ENCODE data around the gene MFAP3. TPM values are rescaled to one million over a fixed set of nuclear protein-coding genes. Genes with fewer than 3 reads are reported as not detected.
"Not testable (repeated sequence)": the region's sequence is repeated elsewhere in the genome, so short reads cannot be mapped to it uniquely, and the experiment has no call there.

The MFAP3 gene
- polyA plus RNA-seq, 10 donors: 21.5 to 32.7 (median 27.7) TPM

- no peak for DNase-seq
These were observed 8.6 kb downstream of the MFAP3 start for GRCh38 chr5:154047324-154047723.

DNA sequence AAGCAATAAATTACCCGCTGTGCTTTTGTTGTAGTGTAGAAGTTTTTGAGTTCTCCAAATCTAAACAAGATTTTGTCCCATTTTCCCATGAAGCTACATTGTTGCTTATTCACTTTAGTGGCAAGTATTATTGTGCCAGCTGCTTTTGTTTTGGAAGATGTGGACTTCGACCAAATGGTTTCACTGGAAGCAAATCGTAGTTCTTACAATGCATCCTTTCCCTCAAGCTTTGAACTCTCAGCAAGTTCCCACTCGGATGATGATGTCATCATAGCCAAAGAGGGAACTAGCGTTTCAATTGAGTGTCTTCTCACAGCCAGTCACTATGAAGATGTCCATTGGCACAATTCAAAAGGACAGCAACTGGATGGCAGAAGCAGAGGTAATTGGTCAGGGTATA is 10.9 kb downstream of the MFAP3 start:
- DNase-seq: no peak

DNA sequence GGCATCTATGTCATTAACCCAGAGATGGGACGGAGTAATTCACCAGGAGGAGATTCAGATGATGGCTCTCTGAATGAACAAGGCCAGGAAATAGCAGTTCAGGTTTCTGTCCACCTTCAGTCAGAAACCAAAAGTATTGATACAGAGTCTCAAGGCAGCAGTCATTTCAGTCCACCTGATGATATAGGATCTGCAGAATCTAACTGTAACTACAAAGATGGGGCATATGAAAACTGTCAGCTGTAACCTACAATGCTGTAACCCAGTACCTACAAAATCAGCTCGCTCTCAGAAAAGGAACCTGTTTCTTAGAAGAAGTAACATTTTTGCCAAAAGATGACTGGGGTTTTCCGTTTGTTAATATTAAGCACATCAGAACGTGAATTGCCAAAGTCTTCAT is 14.7 kb downstream of the MFAP3 start:
- no peak for DNase-seq

DNA sequence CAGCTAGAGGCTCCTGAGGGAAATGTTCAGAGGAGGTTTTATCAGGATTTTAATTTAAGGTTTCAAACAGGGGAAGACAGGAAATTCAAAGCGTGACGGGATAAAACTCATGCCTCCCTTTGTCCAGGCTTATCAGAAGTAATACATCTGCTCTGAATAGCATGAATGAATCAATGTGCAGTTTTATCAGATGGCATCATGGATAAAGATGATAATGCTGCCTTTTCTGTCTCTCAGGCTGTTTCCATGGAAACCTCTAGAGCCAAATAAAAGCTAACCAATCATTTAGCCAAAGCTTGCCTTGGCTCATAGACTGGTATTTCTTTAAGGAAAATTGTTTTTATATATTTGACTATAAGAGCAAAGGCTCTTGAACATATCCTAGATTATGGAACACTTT is 16.4 kb downstream of the MFAP3 start:
- DNase-seq: no peak

- DNase-seq: no peak
These were observed 19.6 kb downstream of the MFAP3 start for GRCh38 chr5:154058055-154059038.

DNA sequence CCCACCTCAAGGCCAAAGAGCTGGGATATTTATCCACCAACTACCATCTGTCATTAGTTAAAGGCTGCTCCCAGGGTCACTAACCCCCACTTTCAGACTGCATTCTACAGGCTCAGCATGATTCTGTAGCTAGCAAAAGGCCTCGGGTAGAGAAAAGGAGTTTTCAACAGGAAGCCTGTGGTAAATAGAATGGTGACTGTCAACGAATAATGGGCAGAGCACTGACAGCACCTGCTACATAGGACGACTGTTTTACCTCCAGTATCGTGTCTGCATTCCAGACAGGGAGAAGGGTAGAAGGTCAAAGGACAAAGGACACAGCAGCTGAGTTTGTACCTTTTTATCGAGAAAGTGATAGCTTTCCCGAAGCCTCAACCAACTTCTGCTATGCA is 20.3 kb downstream of the MFAP3 start:
- DNase-seq: no peak

GRCh38 chr5:154059583-154059982 is 20.8 kb downstream of the MFAP3 start:
- DNase-seq: no peak

GRCh38 chr5:154060606-154061005 is 21.8 kb downstream of the MFAP3 start:
- DNase-seq: no peak

GRCh38 chr5:154063372-154063771 is 24.6 kb downstream of the MFAP3 start:
- no peak for DNase-seq

DNA sequence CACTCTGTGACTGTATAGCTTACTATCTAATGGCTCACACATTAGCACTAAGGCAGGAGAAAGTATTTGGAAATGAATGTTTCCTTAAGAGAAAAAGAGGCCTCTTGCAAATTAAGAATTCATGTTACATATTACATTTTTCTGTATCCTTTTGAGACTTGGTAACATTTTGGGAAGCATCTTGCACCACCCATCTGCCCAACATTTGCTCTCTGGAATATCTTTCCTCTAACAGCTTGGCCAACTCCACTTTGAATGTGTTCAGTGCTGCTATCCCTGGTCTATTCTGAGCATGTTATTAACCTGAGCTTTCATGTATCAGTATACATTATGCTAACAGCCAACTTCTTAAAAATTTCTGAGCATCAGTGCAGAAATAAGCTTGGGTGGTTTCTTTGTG is 27.2 kb downstream of the MFAP3 start:
- no peak for DNase-seq

- not testable (repeated sequence) for DNase-seq
These were observed 31.1 kb downstream of the MFAP3 start for GRCh38 chr5:154069854-154070253.

- no peak for DNase-seq
These were observed 33.1 kb downstream of the MFAP3 start for GRCh38 chr5:154071799-154072413.

GRCh38 chr5:154072414-154073171 is 33.8 kb downstream of the MFAP3 start:
- peak; percentile 68 to 92 (median 83) for DNase-seq

DNA sequence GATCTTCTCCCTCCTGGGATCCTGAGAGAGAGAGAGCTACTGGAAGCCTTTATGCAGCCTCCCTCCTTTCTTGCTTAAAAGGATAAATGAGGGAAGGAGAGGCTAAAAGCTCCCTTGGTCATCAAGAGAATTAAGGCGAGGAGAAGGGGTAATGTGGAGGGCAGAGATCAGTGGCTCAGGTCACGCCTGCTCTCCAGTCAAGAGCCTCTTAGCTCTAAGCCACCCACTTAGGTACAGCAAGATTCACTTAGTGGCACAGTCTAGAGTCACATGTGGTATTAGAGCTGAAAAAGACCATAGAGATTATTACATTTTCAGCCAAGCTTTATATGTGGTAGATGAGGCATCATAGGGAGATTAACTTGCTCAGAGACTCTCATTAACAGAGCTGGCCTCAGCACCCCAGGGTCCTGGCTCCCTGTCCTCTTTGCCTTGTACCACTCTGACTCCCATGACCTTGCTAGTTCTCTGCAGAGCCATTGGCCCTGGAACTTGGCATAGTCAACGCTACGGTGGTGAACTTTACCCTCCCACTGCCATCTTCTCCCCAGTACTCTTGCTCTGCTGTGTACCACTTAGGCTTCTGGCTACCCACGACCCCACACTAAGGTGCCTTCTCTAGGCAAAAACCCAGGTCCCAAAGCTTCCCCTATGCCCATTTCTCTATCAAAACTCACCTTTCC is 37.6 kb downstream of the MFAP3 start:
- no peak for DNase-seq

DNA sequence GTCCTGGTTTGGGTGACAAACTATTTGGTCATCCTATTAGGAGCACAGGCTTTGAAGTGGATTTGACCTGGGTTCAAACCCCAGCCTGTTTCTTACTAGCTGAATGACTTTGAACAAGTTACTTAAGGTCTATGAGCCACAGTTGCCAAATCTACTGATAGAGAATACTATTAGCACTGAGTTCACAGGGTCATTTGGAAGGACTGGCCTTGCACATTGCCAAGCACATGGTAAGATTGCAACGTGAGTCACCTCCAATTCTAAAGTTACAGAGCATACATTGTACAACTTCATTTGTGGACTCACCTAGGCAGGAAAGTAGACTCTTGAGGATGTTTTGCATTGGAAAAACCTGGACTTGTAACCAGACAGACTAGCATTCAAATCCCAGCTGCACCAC is 38.9 kb downstream of the MFAP3 start:
- no peak for DNase-seq

- DNase-seq: peak in 1 of 3 donors; percentile 56
These were observed 39.5 kb downstream of the MFAP3 start for GRCh38 chr5:154078272-154078671.

GRCh38 chr5:154081246-154081645 is 42.5 kb downstream of the MFAP3 start:
- no peak for DNase-seq

DNA sequence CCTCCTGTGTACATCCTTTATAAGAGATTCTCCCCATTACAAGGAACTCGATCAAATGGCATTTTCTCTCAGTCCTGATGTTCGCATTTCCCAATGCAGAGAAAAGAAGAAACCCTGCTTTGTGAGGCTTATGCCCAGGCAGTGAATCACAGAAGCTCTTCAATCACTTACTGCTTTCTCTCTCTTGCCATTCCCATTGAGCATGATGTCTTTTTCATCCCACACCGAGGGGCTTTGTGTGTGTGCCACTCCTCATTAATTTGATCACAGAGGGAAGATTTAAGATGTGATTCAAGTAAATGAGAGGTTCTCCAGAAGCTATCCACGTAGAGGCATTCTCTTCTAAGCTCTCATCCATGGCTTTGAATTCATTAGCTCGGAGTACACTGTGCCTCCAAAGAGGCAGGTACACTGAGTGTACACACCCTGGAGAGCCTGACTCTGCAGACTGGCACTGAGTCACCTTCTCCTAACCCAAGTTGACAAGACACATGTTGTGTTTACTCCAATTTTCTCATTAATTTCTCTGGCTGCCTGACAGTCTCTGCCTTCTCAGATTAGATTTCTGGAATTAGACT is 45.4 kb downstream of the MFAP3 start:
- no peak for DNase-seq

DNA sequence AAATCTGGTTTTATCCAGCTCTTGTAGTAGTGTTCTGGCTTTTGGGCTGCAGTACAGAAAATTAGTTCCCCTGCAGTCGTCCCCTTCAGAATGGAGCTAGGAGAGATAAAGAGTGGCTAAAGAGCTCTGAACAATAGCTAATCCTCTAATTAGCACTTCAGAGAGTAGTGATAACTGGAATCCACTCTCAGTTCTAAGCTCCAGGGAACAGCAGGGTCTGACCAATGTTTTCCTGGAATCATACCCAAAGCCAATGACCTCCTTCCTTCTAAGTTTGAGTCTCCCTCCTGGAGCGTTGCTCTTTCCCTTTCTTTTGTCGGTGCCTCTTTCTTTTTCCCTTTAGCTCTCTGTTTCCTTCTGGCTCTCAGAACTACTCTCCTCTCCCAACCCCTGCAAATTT is 47.4 kb downstream of the MFAP3 start:
- DNase-seq: peak in 1 of 3 donors; percentile 71

GRCh38 chr5:154086641-154087040 is 47.9 kb downstream of the MFAP3 start:
- peak in 2 of 3 donors; percentile 72 to 85 for DNase-seq

GRCh38 chr5:154087260-154087659 is 48.5 kb downstream of the MFAP3 start:
- no peak for DNase-seq

All from muscle of back (tissue), 11 donors.